SU-DHL-6 (cell line): Measurements from ENCODE around the gene PEX19.

Experiments
- H2AFZ ChIP-seq: fragments of 200-600 bp; sonication (generic); 2 replicates; pipeline ENCODE4 v1.6.1; 2014; ENCODE audit warnings: low read depth, mild to moderate bottlenecking, moderate library complexity, mixed read lengths, antibody characterized with exemption, low read length; ENCODE audit not compliant: severe bottlenecking
- H3F3A ChIP-seq: fragments of 200-600 bp; shearing (Covaris generic); 2 replicates; pipeline ENCODE4 v1.6.0; 2016; ENCODE audit warnings: antibody characterized with exemption, mild to moderate bottlenecking; ENCODE audit not compliant: insufficient read depth
- H3K27ac ChIP-seq: fragments of 200-600 bp; sonication (generic); 2 replicates; pipeline ENCODE4 v1.5.1; 2016; ENCODE audit warnings: low read depth, mild to moderate bottlenecking, low read length, moderate library complexity, mixed read lengths
- H3K27me3 ChIP-seq: fragments of 200-600 bp; sonication (generic), shearing (Covaris generic); 2 replicates; pipeline ENCODE4 v1.6.0; 2014; ENCODE audit warnings: mild to moderate bottlenecking, low read length
- H3K36me3 ChIP-seq: fragments of 200-600 bp; sonication (generic); 2 replicates; pipeline ENCODE4 v1.6.1; 2014; ENCODE audit warnings: mild to moderate bottlenecking, low read length, mixed read lengths
- H3K4me2 ChIP-seq: fragments of 300-600, 200-600 bp; shearing (Covaris generic), sonication (generic); 2 replicates; pipeline ENCODE4 v1.6.0; 2014; ENCODE audit warnings: low read length, low read depth, mild to moderate bottlenecking; ENCODE audit not compliant: poor library complexity, severe bottlenecking
- H3K4me3 ChIP-seq: fragments of 200-600 bp; sonication (generic); 2 replicates; pipeline ENCODE4 v1.5.1; 2014; ENCODE audit warnings: antibody characterized with exemption, low read length, mild to moderate bottlenecking, mixed read lengths; ENCODE audit not compliant: insufficient read depth, poor library complexity, severe bottlenecking
- H3K79me2 ChIP-seq: fragments of 200-600 bp; sonication (generic); 2 replicates; pipeline ENCODE4 v1.6.1; 2014; ENCODE audit warnings: mild to moderate bottlenecking, low read length, moderate library complexity; ENCODE audit not compliant: insufficient read depth
- H3K9ac ChIP-seq: fragments of 200-600 bp; sonication (generic); 2 replicates; pipeline ENCODE4 v1.7.0; 2014; ENCODE audit warnings: mild to moderate bottlenecking, low read length
- H3K9me2 ChIP-seq: fragments of 200-600 bp; sonication (generic); replicated peaks from 2 replicates; pipeline ENCODE4 v1.6.1; 2014; ENCODE audit warnings: low read length; ENCODE audit not compliant: insufficient read depth
- H3K9me3 ChIP-seq: fragments of 200-600 bp; sonication (generic); 2 replicates; pipeline ENCODE4 v1.6.1; 2014; ENCODE audit warnings: low read length, mixed read lengths; ENCODE audit not compliant: insufficient read depth
- H4K20me1 ChIP-seq: fragments of 200-600 bp; sonication (generic); 2 replicates; pipeline ENCODE4 v1.6.1; 2014; ENCODE audit warnings: low read depth, mild to moderate bottlenecking, antibody characterized with exemption, low read length, moderate library complexity, mixed read lengths
- CTCF ChIP-seq: fragments of 200-600 bp; sonication (generic); IDR thresholded peaks from one replicate; pipeline ENCODE4 v1.5.1; 2017; ENCODE audit warnings: antibody characterized with exemption, mild to moderate bottlenecking, low read length, moderate library complexity; ENCODE audit not compliant: insufficient read depth, poor library complexity, severe bottlenecking
- EZH2phosphoT487 ChIP-seq: fragments of 200-600 bp; sonication (generic), shearing (Covaris generic); conservative IDR thresholded peaks from 2 replicates; pipeline ENCODE4 v1.6.1; 2018; ENCODE audit warnings: mild to moderate bottlenecking, antibody characterized with exemption, low read length, moderate library complexity, mixed read lengths

The PEX19 gene

GRCh38 chr1:160315359-160315758 lies 30.4 kb upstream of the PEX19 start:
- Histone ChIP-seq H3K36me3 (peaks cover 44% of the 10 kb centered on the region), H4K20me1 (no peaks in the 10 kb centered on the region), H3K27ac (no peak overlapping the region), H3K9me2 (no peaks in the 10 kb centered on the region), H3K9me3 (no peaks in the 10 kb centered on the region), H2AFZ (no peak overlapping the region), H3K27me3 (no peaks in the 10 kb centered on the region), H3K9ac (no peak overlapping the region), H3F3A (no peaks in the 10 kb centered on the region), H3K79me2 (peaks cover 12% of the 10 kb centered on the region; the same call in 1 of the 2 replicates), H3K4me2 (no peak overlapping the region), H3K4me3 (no peak overlapping the region)
- no peak for TF ChIP-seq CTCF
- no peak for TF ChIP-seq EZH2phosphoT487

GRCh38 chr1:160309571-160309970 lies 24.6 kb upstream of the PEX19 start:
- Histone ChIP-seq H3K4me2 (no peak overlapping the region), H3K9ac (no peak overlapping the region), H3K27ac (no peak overlapping the region), H3K79me2 (no peaks in the 10 kb centered on the region), H2AFZ (no peak overlapping the region), H3K9me3 (no peaks in the 10 kb centered on the region), H3K9me2 (no peaks in the 10 kb centered on the region), H3K4me3 (no peak overlapping the region), H3K27me3 (no peaks in the 10 kb centered on the region), H4K20me1 (no peaks in the 10 kb centered on the region), H3K36me3 (peaks cover 46% of the 10 kb centered on the region; the same call in 1 of the 2 replicates), H3F3A (no peaks in the 10 kb centered on the region)
- TF ChIP-seq CTCF (no peak), EZH2phosphoT487 (no peak)

GRCh38 chr1:160309185-160309557 lies 24.2 kb upstream of the PEX19 start:
- peaks cover 45% of the 10 kb centered on the region; the same call in 1 of the 2 replicates for H3K36me3 ChIP-seq
- no peaks in the 10 kb centered on the region for H3K9me3 ChIP-seq
- H3K4me2 ChIP-seq: no peak overlapping the region
- H3K9ac ChIP-seq: no peak overlapping the region
- no peak overlapping the region for H3K4me3 ChIP-seq
- H3K9me2 ChIP-seq: no peaks in the 10 kb centered on the region
- H3K27me3 ChIP-seq: no peaks in the 10 kb centered on the region
- TF ChIP-seq CTCF (no peak), EZH2phosphoT487 (no peak)
- no peaks in the 10 kb centered on the region for H3K79me2 ChIP-seq
- H4K20me1 ChIP-seq: no peaks in the 10 kb centered on the region
- no peak overlapping the region for H2AFZ ChIP-seq
- H3F3A ChIP-seq: no peaks in the 10 kb centered on the region
- H3K27ac ChIP-seq: no peak overlapping the region
